ENCODE measurements around the gene RINT1. TPM values are rescaled to one million over a fixed set of nuclear protein-coding genes. Genes with fewer than 3 reads are reported as not detected.
"Not testable (repeated sequence)": the region's sequence is repeated elsewhere in the genome, so short reads cannot be mapped to it uniquely, and the experiment has no call there.

The RINT1 gene
- total RNA-seq, 1 donor from 2014 or later, result 12.4 TPM

GRCh38 chr7:105524840-105525239, 7.2 kb upstream of the RINT1 start:
- DNase-seq, result no peak
- no peak for ATAC-seq (ENCODE audit: poor library complexity)
- intact Hi-C loops (cut with DNase I), result no loop called here

GRCh38 chr7:105527737-105528136, 4.3 kb upstream of the RINT1 start:
- intact Hi-C loops (cut with DNase I); ATAC-seq (ENCODE audit: poor library complexity): not testable (repeated sequence)

GRCh38 chr7:105530126-105530525, 1.9 kb upstream of the RINT1 start:
- intact Hi-C loops (cut with DNase I), result no loop called here
- no peak for ATAC-seq (ENCODE audit: poor library complexity)
- no peak for DNase-seq

More at GRCh38 chr7:105527737-105528136, 4.3 kb upstream of the RINT1 start:
- not testable (repeated sequence) for DNase-seq

- no peak for ATAC-seq (ENCODE audit: poor library complexity)
- intact Hi-C loops (cut with DNase I), result no loop called here
Measured at GRCh38 chr7:105530546-105530945, 1.5 kb upstream of the RINT1 start.

GRCh38 chr7:105532709-105533460, 884 bp downstream of the RINT1 start:
- ATAC-seq (ENCODE audit: poor library complexity), result no peak
- intact Hi-C loops (cut with DNase I), result no loop called here
- no peak for DNase-seq

More at GRCh38 chr7:105530546-105530945, 1.5 kb upstream of the RINT1 start:
- no peak for DNase-seq

GRCh38 chr7:105538339-105538738, 6.3 kb downstream of the RINT1 start:
- intact Hi-C loops (cut with DNase I), result no loop called here
- ATAC-seq (ENCODE audit: poor library complexity), result no peak
- DNase-seq, result no peak

- DNase-seq (no peak), ATAC-seq (ENCODE audit: poor library complexity) (no peak)
- intact Hi-C loops (cut with DNase I), result no loop called here
Measured at GRCh38 chr7:105559926-105560325, 27.9 kb downstream of the RINT1 start.

- intact Hi-C loops (cut with DNase I), result no loop called here
- ATAC-seq (ENCODE audit: poor library complexity) (no peak), DNase-seq (no peak)
Measured at GRCh38 chr7:105565190-105565589, 33.2 kb downstream of the RINT1 start.

- ATAC-seq (ENCODE audit: poor library complexity), result no peak
- DNase-seq, result no peak
- intact Hi-C loops (cut with DNase I), result no loop called here
Measured at GRCh38 chr7:105567024-105567423, 35.0 kb downstream of the RINT1 start.

GRCh38 chr7:105567821-105568220, 35.8 kb downstream of the RINT1 start:
- no peak for DNase-seq
- intact Hi-C loops (cut with DNase I), result no loop called here
- ATAC-seq (ENCODE audit: poor library complexity), result no peak

- DNase-seq, result no peak
- intact Hi-C loops (cut with DNase I), result no loop called here
- no peak for ATAC-seq (ENCODE audit: poor library complexity)
Measured at GRCh38 chr7:105571891-105572290, 39.9 kb downstream of the RINT1 start.

- intact Hi-C loops (cut with DNase I), result no loop called here
- no peak for DNase-seq
- no peak for ATAC-seq (ENCODE audit: poor library complexity)
Measured at GRCh38 chr7:105577251-105577650, 45.2 kb downstream of the RINT1 start.

GRCh38 chr7:105578496-105578895, 46.5 kb downstream of the RINT1 start:
- intact Hi-C loops (cut with DNase I), result no loop called here

GRCh38 chr7:105580022-105580740, 48.2 kb downstream of the RINT1 start:
- ATAC-seq (ENCODE audit: poor library complexity) (no peak), DNase-seq (no peak)
- intact Hi-C loops (cut with DNase I), result no loop called here

More at GRCh38 chr7:105578496-105578895, 46.5 kb downstream of the RINT1 start:
- ATAC-seq (ENCODE audit: poor library complexity) (no peak), DNase-seq (no peak)

GRCh38 chr7:105581066-105581811, 49.2 kb downstream of the RINT1 start, which contains the start of gene EFCAB10:
EFCAB10 (minus strand) TSS chr7:105581493; CDS start chr7:105581463, 30 bp downstream.
- intact Hi-C loops (cut with DNase I), result no loop called here
- peak; percentile 73 for ATAC-seq (ENCODE audit: poor library complexity)
- DNase-seq, result peak; percentile 78

- intact Hi-C loops (cut with DNase I), result no loop called here
- DNase-seq (no peak), ATAC-seq (ENCODE audit: poor library complexity) (no peak)
Measured at GRCh38 chr7:105583061-105583460, 51.1 kb downstream of the RINT1 start.

GRCh38 chr7:105584165-105584564, 52.2 kb downstream of the RINT1 start:
- intact Hi-C loops (cut with DNase I), result no loop called here
- DNase-seq (no peak), ATAC-seq (ENCODE audit: poor library complexity) (no peak)

GRCh38 chr7:105585850-105586500, 54.0 kb downstream of the RINT1 start:
- intact Hi-C loops (cut with DNase I), result no loop called here
- DNase-seq, result no peak
- peak; percentile 45 for ATAC-seq (ENCODE audit: poor library complexity)

All from Right ventricle myocardium superior (tissue), 1 donor.